ENCODE results near the gene CKLF.
A peak's percentile ranks its signal among the peaks of the same experiment; 100 is the strongest.

Gene CKLF

DNA sequence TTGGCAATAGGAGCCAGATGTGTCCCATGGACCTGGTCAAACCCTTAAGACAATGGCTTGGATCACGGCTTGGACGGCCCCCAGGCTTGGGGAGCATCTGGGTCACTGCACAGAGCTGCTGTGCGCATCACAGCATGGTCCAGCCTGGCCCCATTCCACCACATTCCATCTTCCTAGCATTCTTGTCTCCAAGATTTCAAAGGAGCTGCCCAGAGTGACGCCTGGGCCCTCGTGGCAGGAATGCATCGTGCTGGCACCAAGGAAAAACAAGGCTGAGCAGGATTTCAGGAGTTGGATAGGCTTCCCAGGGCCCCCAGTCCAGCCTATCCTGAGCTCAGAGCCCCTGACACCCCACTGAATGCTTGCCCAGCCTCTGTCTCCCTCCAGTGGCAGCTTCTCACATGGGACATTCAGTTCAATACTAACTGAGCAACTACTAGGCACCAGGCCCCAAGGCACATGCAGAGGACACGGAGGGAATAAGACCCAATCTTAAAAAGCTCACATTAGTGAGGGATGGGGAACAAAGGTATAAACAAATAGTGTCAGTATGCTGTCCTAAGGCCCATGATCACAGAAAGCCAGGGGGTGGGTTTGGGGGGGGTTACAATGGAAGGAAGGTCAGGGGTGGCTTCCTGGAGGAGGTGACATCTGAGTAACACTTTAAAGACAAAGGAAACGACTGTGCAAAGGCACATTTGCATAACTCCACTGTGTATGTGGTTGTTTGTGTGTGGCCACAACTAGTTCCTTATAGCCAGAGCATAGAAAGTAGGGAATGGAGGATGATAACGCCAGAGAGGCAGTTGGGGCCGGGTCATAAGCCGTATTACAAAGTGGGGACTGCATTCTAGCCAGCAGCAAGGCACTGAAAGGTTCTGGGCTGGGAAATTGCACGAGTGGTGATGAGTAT lies 36.5 kb upstream of the CKLF start:
- peak; percentile 35 for DNase-seq (ENCODE audit: low read depth)
- no peak overlapping the region for H3K4me3 ChIP-seq (ENCODE audit: low read length)
- TF ChIP-seq, protein P1, sequence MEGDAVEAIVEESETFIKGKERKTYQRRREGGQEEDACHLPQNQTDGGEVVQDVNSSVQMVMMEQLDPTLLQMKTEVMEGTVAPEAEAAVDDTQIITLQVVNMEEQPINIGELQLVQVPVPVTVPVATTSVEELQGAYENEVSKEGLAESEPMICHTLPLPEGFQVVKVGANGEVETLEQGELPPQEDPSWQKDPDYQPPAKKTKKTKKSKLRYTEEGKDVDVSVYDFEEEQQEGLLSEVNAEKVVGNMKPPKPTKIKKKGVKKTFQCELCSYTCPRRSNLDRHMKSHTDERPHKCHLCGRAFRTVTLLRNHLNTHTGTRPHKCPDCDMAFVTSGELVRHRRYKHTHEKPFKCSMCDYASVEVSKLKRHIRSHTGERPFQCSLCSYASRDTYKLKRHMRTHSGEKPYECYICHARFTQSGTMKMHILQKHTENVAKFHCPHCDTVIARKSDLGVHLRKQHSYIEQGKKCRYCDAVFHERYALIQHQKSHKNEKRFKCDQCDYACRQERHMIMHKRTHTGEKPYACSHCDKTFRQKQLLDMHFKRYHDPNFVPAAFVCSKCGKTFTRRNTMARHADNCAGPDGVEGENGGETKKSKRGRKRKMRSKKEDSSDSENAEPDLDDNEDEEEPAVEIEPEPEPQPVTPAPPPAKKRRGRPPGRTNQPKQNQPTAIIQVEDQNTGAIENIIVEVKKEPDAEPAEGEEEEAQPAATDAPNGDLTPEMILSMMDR (IDR thresholded peaks at IDR 0.05; ENCODE audit: insufficient read depth, low read depth, low read length, missing control alignments), result no peak

DNA sequence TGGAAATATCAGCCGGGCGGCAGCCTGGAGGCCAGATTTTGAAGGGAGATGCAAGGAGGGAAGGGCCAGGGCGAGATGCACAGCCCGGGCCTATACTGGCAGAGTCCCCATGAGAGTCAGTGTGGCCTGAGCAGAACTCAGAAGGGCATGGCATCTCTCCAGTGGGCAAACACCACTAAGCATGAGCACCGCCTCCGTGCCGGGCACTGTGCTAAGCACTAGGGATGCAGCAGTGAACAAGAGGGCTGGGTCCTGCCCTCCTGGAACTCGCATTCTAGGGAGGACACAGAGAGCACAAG lies 35.9 kb upstream of the CKLF start:
- TF ChIP-seq, protein P1 (IDR thresholded peaks at IDR 0.05; ENCODE audit: insufficient read depth, low read depth, low read length, missing control alignments), result no peak
- DNase-seq (ENCODE audit: low read depth), result no peak
- no peak overlapping the region for H3K4me3 ChIP-seq (ENCODE audit: low read length)

DNA sequence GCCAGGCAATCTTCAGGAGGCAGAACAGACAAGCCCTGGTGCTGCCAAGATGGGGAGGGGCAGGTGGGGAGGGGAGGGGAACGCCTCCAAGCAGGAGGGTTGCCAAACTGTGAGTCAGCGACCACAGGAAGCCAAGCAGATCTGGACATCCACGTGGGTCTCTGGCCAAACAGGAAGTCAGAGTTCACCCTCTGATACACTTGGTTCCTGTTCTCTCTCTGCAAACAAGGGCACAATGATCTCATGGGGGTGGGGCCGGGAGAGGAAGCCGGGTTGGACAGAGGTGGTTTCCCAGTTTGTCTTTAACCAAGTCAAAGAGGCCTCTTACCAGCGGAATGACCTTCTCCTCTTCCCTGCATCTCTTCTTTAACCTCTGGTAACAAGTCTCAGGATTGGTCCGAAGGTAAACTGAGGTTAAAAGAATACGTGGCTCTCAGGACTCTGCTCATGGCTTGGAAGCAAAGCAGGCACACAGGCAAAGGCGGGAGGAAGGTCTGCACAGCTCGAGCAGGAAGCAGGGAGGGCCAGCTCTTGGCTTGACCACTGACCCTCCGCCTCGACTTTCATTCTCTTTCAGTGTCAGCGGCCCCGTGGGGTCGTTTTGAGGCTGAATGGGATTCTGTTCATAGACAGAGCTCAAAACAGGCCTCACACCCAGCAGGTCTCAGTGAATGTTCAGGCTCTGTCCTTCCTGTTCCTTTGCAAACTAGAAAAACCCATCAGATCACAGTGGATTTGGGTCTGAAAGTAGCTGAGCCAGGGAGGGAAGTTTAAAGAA lies 35.4 kb upstream of the CKLF start:
- DNase-seq (ENCODE audit: low read depth), result peak; percentile 96
- no peak overlapping the region for H3K4me3 ChIP-seq (ENCODE audit: low read length)
- TF ChIP-seq, protein P1 (IDR thresholded peaks at IDR 0.05; ENCODE audit: insufficient read depth, low read depth, low read length, missing control alignments), result no peak

DNA sequence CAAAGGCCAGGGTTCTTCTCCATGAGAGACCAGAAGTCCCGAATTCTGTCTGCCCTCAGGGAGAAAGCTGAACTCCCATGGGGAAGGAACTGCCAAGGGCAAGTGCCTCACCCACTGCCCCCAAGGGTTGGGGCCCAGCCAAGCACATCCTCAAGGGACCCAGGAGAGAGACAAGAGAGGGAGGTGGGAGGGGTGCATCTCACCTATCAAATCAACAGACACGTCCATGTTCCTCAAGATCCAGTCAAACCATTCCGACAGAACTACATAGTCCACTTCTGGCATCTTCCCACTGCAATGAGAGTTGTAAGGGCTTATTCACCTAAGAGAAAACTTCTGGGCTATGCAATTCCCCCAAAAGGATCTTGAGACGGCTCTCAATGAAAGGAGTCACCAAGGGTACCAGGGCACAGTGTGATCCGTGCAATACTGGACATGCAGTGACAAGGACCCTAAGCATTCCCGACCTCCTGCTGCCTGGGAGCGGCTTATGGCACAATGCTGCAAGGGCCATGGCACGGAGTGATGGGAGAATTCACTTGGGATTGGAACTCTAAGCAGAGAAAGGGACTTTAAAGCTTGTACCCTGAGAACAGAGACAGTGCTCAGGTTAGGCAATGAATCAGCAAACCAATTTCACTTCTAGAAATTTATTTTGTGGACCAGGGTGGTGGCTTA lies 34.7 kb upstream of the CKLF start:
- TF ChIP-seq, protein P1 (IDR thresholded peaks at IDR 0.05; ENCODE audit: insufficient read depth, low read depth, low read length, missing control alignments), result no peak
- no peak overlapping the region for H3K4me3 ChIP-seq (ENCODE audit: low read length)
- no peak for DNase-seq (ENCODE audit: low read depth)

DNA sequence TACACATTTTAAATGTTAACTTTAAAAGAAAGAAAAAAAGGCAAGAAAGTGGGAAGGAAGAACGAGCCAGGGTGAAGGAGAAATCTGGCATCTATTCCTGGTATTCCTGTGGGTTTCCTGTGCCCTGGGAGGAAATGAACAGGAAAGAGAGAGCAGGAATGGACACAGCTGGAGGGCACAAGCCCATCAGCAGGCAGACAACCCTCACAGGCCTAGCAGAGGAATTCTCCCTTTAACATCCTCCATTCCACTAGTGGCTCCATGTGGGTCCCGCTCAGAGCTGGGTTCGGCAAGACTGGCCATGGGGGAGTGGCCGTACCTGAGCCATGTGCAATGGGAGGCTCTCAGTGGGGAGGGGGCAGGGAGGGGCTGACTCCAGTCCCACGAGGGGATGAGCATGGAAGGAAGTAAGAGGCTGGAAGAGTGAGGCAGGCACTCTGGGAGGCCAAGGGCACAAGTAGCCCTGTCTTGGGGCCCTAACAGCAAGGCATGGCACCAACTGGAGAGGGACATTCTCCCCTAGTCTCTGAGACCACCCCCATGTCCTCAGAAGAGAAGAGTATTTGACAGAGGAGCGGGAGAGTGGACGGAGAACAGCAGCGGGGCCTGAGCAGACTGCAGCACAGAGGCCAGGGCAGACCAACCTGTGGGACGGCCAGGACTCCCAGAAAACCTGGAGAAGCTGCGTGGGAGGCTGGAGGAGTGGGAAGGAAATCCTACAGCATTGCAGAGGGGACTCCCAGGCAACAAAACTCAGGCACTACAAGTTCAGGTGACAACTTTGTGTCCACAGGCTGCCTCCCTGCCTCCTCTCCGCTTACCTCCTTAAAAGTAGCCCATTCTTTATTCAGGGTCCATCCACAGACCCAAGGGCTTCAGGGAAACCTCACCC lies 32.6 kb upstream of the CKLF start:
- no peak overlapping the region for H3K4me3 ChIP-seq (ENCODE audit: low read length)
- TF ChIP-seq, protein P1 (IDR thresholded peaks at IDR 0.05; ENCODE audit: insufficient read depth, low read depth, low read length, missing control alignments), result no peak
- no peak for DNase-seq (ENCODE audit: low read depth)

Measured in epithelial cell of esophagus (primary cell).